GM23248 (cell line): ENCODE measurements around the gene MRTFA.

ENCODE experiments used
- EZH2 ChIP-seq: fragments of 200-600 bp; sonication (generic); IDR thresholded peaks from 2 replicates; pipeline ENCODE4 v1.6.1; 2018; ENCODE audit warnings: antibody characterized with exemption, mild to moderate bottlenecking; ENCODE audit not compliant: insufficient read depth, poor library complexity, severe bottlenecking
- EZH2phosphoT487 ChIP-seq: fragments of 200-600 bp; sonication (generic); IDR thresholded peaks from 2 replicates; pipeline ENCODE4 v1.6.1; 2018; ENCODE audit warnings: antibody characterized with exemption, moderate library complexity, mild to moderate bottlenecking, low read depth; ENCODE audit not compliant: insufficient read depth

- TF ChIP-seq EZH2 (no peak), EZH2phosphoT487 (no peak)
Measured at GRCh38 chr22:40651057-40651456, 14.5 kb upstream of the MRTFA start.
